Activated CD4-positive, alpha-beta memory T cell treated with anti-CD3 and anti-CD28 coated beads for 36 hours (primary cell): Measurements from ENCODE around the gene EML5. TPM values are rescaled to one million over a fixed set of nuclear protein-coding genes. Genes with fewer than 3 reads are reported as not detected.

ENCODE experiments used
- CTCF ChIA-PET: fragments of 350-600 bp; sonication (Branson Sonifier 250); formaldehyde crosslinking; loops from one replicate; lab custom pipeline; 2021; ENCODE audit warnings: antibody characterized with exemption, inconsistent platforms; lab: Charles Lee
- POLR2A ChIA-PET: fragments of 350-600 bp; sonication (Branson Sonifier 250); formaldehyde crosslinking; loops from one replicate; lab custom pipeline; 2021; ENCODE audit warnings: antibody characterized with exemption; lab: Charles Lee
- DNase-seq: peaks from one replicate; pipeline ENCODE4 v3.0.0-alpha.2; 2020
- H3K27ac Mint-ChIP-seq: one replicate; pipeline ENCODE4 v1.8.0; 2021; ENCODE audit warnings: mixed read lengths
- H3K27me3 Mint-ChIP-seq: one replicate; pipeline ENCODE4 v1.8.0; 2021; ENCODE audit warnings: mixed read lengths
- H3K36me3 Mint-ChIP-seq: one replicate; pipeline ENCODE4 v1.8.0; 2021; ENCODE audit warnings: mixed read lengths
- H3K4me1 Mint-ChIP-seq: one replicate; pipeline ENCODE4 v1.8.0; 2021; ENCODE audit warnings: low read depth, mixed read lengths
- H3K4me3 Mint-ChIP-seq: one replicate; pipeline ENCODE4 v1.8.0; 2021; ENCODE audit warnings: mild to moderate bottlenecking, mixed read lengths
- H3K9me3 Mint-ChIP-seq: one replicate; pipeline ENCODE4 v1.8.0; 2021; ENCODE audit warnings: mixed read lengths
- intact Hi-C: fragments of 100-400 bp; cut with micrococcal nuclease; formaldehyde crosslinking; loops from one replicate; pipeline ENCODE4 v1.15.1; 2023
- total RNA-seq, 2 experiments: library from RNA; stranded (reverse); gene quantifications; one replicate each; pipeline ENCODE4 v1.2.3, GENCODE V29; 2021

Gene EML5
- total RNA-seq, 2 experiments from 2014 or later, result 5.7 to 6.2 TPM

GRCh38 chr14:88639221-88639620, 153.5 kb downstream of the EML5 start:
- CTCF ChIA-PET, result no interaction called here
- POLR2A ChIA-PET, result no interaction called here
- DNase-seq, result no peak
- Mint-ChIP-seq H3K4me1 (no peaks in the 10 kb centered on the region), H3K27ac (no peak overlapping the region), H3K9me3 (peaks cover 19% of the 10 kb centered on the region), H3K36me3 (peaks cover 39% of the 10 kb centered on the region), H3K4me3 (no peak overlapping the region), H3K27me3 (no peaks in the 10 kb centered on the region)
- intact Hi-C loops, result no loop called here

GRCh38 chr14:88632512-88632911, 160.2 kb downstream of the EML5 start:
- POLR2A ChIA-PET, result no interaction called here
- intact Hi-C loops, result no loop called here
- CTCF ChIA-PET, result no interaction called here

GRCh38 chr14:88631091-88631490, 161.7 kb downstream of the EML5 start:
- POLR2A ChIA-PET, result no interaction called here
- CTCF ChIA-PET, result no interaction called here
- Mint-ChIP-seq H3K36me3 (peaks cover 6% of the 10 kb centered on the region), H3K9me3 (no peaks in the 10 kb centered on the region), H3K4me3 (no peak overlapping the region), H3K27me3 (no peaks in the 10 kb centered on the region), H3K27ac (no peak overlapping the region), H3K4me1 (no peaks in the 10 kb centered on the region)
- intact Hi-C loops, result no loop called here
- DNase-seq, result no peak

More at GRCh38 chr14:88632512-88632911, 160.2 kb downstream of the EML5 start:
- H3K27me3 Mint-ChIP-seq, result no peaks in the 10 kb centered on the region
- no peaks in the 10 kb centered on the region for H3K9me3 Mint-ChIP-seq
- H3K4me3 Mint-ChIP-seq, result no peak overlapping the region
- no peak for DNase-seq
- H3K4me1 Mint-ChIP-seq, result no peaks in the 10 kb centered on the region
- peaks cover 7% of the 10 kb centered on the region for H3K36me3 Mint-ChIP-seq
- no peak overlapping the region for H3K27ac Mint-ChIP-seq

- H3K9me3 Mint-ChIP-seq, result no peaks in the 10 kb centered on the region
- DNase-seq, result no peak
- H3K4me1 Mint-ChIP-seq, result no peaks in the 10 kb centered on the region
- intact Hi-C loops, result no loop called here
- no peak overlapping the region for H3K4me3 Mint-ChIP-seq
- ChIA-PET CTCF (no interaction called here), POLR2A (no interaction called here)
- no peaks in the 10 kb centered on the region for H3K27me3 Mint-ChIP-seq
- peaks cover 9% of the 10 kb centered on the region for H3K36me3 Mint-ChIP-seq
- no peak overlapping the region for H3K27ac Mint-ChIP-seq
Measured at GRCh38 chr14:88630565-88630964, 162.2 kb downstream of the EML5 start.

- POLR2A ChIA-PET, result no interaction called here
- CTCF ChIA-PET, result no interaction called here
- Mint-ChIP-seq H3K27me3 (no peaks in the 10 kb centered on the region), H3K36me3 (peaks cover 7% of the 10 kb centered on the region), H3K27ac (no peak overlapping the region), H3K4me1 (no peaks in the 10 kb centered on the region), H3K9me3 (no peaks in the 10 kb centered on the region), H3K4me3 (no peak overlapping the region)
- intact Hi-C loops, result no loop called here
- DNase-seq, result no peak
Measured at GRCh38 chr14:88628462-88628861, 164.3 kb downstream of the EML5 start.

- H3K36me3 Mint-ChIP-seq, result peaks cover 7% of the 10 kb centered on the region
- intact Hi-C loops, result no loop called here
- ChIA-PET POLR2A (no interaction called here), CTCF (no interaction called here)
- no peak overlapping the region for H3K4me3 Mint-ChIP-seq
- no peaks in the 10 kb centered on the region for H3K4me1 Mint-ChIP-seq
- no peak for DNase-seq
- H3K27ac Mint-ChIP-seq, result no peak overlapping the region
- no peaks in the 10 kb centered on the region for H3K9me3 Mint-ChIP-seq
- H3K27me3 Mint-ChIP-seq, result no peaks in the 10 kb centered on the region
Measured at GRCh38 chr14:88628033-88628432, 164.7 kb downstream of the EML5 start.

- no peaks in the 10 kb centered on the region for H3K27me3 Mint-ChIP-seq
- H3K4me1 Mint-ChIP-seq, result no peaks in the 10 kb centered on the region
- ChIA-PET POLR2A (no interaction called here), CTCF (no interaction called here)
- peaks cover 13% of the 10 kb centered on the region for H3K36me3 Mint-ChIP-seq
- DNase-seq, result no peak
- intact Hi-C loops, result no loop called here
- H3K4me3 Mint-ChIP-seq, result no peak overlapping the region
- H3K9me3 Mint-ChIP-seq, result no peaks in the 10 kb centered on the region
- H3K27ac Mint-ChIP-seq, result no peak overlapping the region
Measured at GRCh38 chr14:88625671-88626070, 167.1 kb downstream of the EML5 start.

- Mint-ChIP-seq H3K27ac (no peak overlapping the region), H3K9me3 (no peaks in the 10 kb centered on the region), H3K27me3 (no peaks in the 10 kb centered on the region), H3K4me1 (no peaks in the 10 kb centered on the region), H3K4me3 (no peak overlapping the region), H3K36me3 (peaks cover 16% of the 10 kb centered on the region)
- ChIA-PET POLR2A (no interaction called here), CTCF (no interaction called here)
- intact Hi-C loops, result no loop called here
- no peak for DNase-seq
Measured at GRCh38 chr14:88621100-88621499, 171.7 kb downstream of the EML5 start.

- no peak for DNase-seq
- Mint-ChIP-seq H3K27ac (no peak overlapping the region), H3K9me3 (no peaks in the 10 kb centered on the region), H3K4me1 (peaks cover 3% of the 10 kb centered on the region), H3K4me3 (no peak overlapping the region), H3K36me3 (peaks cover 14% of the 10 kb centered on the region), H3K27me3 (no peaks in the 10 kb centered on the region)
- POLR2A ChIA-PET, result no interaction called here
- CTCF ChIA-PET, result interaction anchor here (1.5 kb wide), 1 partner anchor 49 kb away, joined by 3 read pairs; no protein-coding TSS in a partner anchor
- intact Hi-C loops, result no loop called here
Measured at GRCh38 chr14:88618476-88618875, 174.3 kb downstream of the EML5 start.

- DNase-seq, result no peak
- Mint-ChIP-seq H3K36me3 (peaks cover 19% of the 10 kb centered on the region), H3K4me3 (no peak overlapping the region), H3K27ac (no peak overlapping the region), H3K4me1 (peaks cover 11% of the 10 kb centered on the region), H3K9me3 (no peaks in the 10 kb centered on the region), H3K27me3 (no peaks in the 10 kb centered on the region)
- ChIA-PET CTCF (no interaction called here), POLR2A (no interaction called here)
- intact Hi-C loops, result no loop called here
Measured at GRCh38 chr14:88617479-88617878, 175.3 kb downstream of the EML5 start.

- Mint-ChIP-seq H3K4me1 (peaks cover 13% of the 10 kb centered on the region), H3K27ac (no peak overlapping the region), H3K9me3 (no peaks in the 10 kb centered on the region), H3K4me3 (no peak overlapping the region), H3K27me3 (no peaks in the 10 kb centered on the region), H3K36me3 (peaks cover 20% of the 10 kb centered on the region)
- DNase-seq, result no peak
- ChIA-PET CTCF (interaction anchor here (1.1 to 1.6 kb wide), 2 partner anchors 11 to 51 kb away, joined by 3 read pairs; no protein-coding TSS in a partner anchor), POLR2A (no interaction called here)
- intact Hi-C loops, result no loop called here
Measured at GRCh38 chr14:88616697-88617096, 176.1 kb downstream of the EML5 start.

- H3K36me3 Mint-ChIP-seq, result peaks cover 33% of the 10 kb centered on the region
- POLR2A ChIA-PET, result no interaction called here
- H3K9me3 Mint-ChIP-seq, result no peaks in the 10 kb centered on the region
- no peak for DNase-seq
- H3K4me3 Mint-ChIP-seq, result no peak overlapping the region
- intact Hi-C loops, result no loop called here
- no peak overlapping the region for H3K27ac Mint-ChIP-seq
- H3K4me1 Mint-ChIP-seq, result peaks cover 15% of the 10 kb centered on the region
- H3K27me3 Mint-ChIP-seq, result no peaks in the 10 kb centered on the region
- CTCF ChIA-PET, result no interaction called here
Measured at GRCh38 chr14:88614218-88614907, 178.4 kb downstream of the EML5 start.

- CTCF ChIA-PET, result no interaction called here
- Mint-ChIP-seq H3K27me3 (no peaks in the 10 kb centered on the region), H3K4me1 (peaks cover 15% of the 10 kb centered on the region), H3K36me3 (peaks cover 39% of the 10 kb centered on the region), H3K27ac (no peak overlapping the region), H3K9me3 (no peaks in the 10 kb centered on the region), H3K4me3 (no peak overlapping the region)
- intact Hi-C loops, result no loop called here
- DNase-seq, result no peak
- POLR2A ChIA-PET, result no interaction called here
Measured at GRCh38 chr14:88613552-88614010, 179.2 kb downstream of the EML5 start.
